Measurements from ENCODE around the gene THSD4. TPM values are rescaled to one million over a fixed set of nuclear protein-coding genes. Genes with fewer than 3 reads are reported as not detected.
"Not testable (repeated sequence)": the region's sequence is repeated elsewhere in the genome, so short reads cannot be mapped to it uniquely, and the experiment has no call there.

The THSD4 gene
- polyA plus RNA-seq, 3 donors = 30.2 to 36.6 (median 36.3) TPM

DNA sequence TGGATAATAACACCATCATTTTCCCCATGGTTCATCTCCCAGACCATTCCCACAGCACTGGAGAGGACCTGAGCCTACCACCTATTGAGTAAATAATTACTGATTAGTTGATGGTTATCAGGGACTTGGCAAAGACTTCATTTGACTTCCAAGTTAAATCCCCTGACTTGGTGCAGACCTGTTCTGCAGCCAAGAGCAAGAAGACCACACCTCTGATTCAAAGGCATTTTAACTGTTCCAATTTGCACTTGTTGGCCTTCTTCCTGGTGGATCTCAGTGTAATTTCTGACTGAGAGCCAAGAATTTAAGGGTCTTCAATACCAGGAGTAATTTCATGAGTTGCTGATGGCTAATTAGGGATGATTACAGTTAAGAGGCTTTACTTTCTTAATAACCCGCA lies 24.0 kb downstream of the THSD4 start:
- no peak for DNase-seq (ENCODE audit: extremely low read depth in 1 of 11, low read depth in 9 of 11, low spot score in 4 of 11)

DNA sequence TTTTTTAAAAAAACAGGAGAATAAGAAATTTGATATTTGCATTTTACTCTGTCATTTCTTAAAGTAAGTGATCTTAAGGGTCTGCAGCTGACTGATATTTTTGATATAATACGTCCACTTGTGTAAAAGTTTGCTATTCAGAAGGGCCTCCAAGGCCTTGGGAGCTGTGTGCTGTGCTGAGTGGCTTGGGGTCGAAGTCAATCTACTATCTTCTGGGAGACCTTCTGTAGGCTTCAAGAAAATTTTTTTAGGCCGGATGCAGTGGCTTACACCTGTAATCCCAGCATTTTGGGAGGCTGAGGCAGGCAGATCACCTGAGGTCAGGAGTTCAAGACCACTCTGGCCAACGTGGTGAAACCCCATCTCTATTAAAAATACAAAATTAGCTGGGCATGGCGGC lies 26.3 kb downstream of the THSD4 start:
- no peak for DNase-seq (ENCODE audit: extremely low read depth in 1 of 11, low read depth in 9 of 11, low spot score in 4 of 11)

GRCh38 chr15:71142780-71143179 lies 27.5 kb downstream of the THSD4 start:
- DNase-seq (ENCODE audit: extremely low read depth in 1 of 11, low read depth in 9 of 11, low spot score in 4 of 11) = no peak

- no peak for DNase-seq (ENCODE audit: extremely low read depth in 1 of 11, low read depth in 9 of 11, low spot score in 4 of 11)
These were observed 28.4 kb downstream of the THSD4 start for GRCh38 chr15:71143373-71144310.

- no peak for DNase-seq (ENCODE audit: extremely low read depth in 1 of 11, low read depth in 9 of 11, low spot score in 4 of 11)
These were observed 30.4 kb downstream of the THSD4 start for GRCh38 chr15:71145648-71146047.

- DNase-seq (ENCODE audit: extremely low read depth in 1 of 11, low read depth in 9 of 11, low spot score in 4 of 11) = no peak
These were observed 31.3 kb downstream of the THSD4 start for GRCh38 chr15:71146580-71146982.

- DNase-seq (ENCODE audit: extremely low read depth in 1 of 11, low read depth in 9 of 11, low spot score in 4 of 11) = no peak
These were observed 32.8 kb downstream of the THSD4 start for GRCh38 chr15:71148048-71148447.

DNA sequence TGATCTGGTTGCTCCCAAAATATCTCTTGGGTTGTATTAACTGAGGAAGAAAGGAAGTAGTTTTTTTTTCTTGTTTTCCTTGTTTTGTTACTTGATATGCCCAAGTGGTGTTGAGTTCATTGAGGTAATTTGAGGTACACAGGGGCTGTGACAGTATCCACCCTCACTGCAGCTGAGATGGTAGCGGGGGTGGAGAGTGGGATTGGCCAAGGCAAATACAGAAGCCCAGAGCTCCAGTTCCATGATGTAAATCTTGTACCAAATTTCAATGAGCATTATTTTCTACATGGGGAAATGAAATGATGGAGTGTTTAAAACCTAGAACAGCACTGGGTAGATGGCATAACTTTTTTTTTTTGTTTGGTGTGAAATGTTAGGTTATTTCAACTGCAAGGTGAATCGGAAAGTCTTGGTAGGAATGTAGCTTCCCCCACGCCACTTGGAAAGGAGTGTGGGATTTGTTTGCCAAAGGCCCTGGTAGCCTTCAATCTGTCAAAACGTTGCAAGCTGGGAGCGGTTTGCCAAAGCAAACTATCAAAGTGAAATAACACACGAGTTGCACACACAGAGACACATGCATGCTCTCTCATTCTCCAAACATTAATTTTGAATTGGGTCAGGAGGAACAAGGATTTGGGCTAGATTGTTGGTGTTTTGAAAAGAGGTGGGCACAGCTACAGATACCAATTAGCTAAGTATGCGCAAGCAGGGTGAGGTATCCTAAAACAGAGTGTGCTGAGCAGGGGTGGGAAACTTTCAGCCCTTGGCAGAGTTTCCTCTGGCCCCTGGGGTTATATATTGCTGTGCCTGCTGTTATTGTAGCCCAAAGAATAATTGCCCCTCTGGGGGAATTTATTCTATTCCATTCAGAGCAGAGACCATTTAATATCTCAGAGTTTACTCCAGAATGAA lies 34.6 kb downstream of the THSD4 start:
- no peak for DNase-seq (ENCODE audit: extremely low read depth in 1 of 11, low read depth in 9 of 11, low spot score in 4 of 11)

DNA sequence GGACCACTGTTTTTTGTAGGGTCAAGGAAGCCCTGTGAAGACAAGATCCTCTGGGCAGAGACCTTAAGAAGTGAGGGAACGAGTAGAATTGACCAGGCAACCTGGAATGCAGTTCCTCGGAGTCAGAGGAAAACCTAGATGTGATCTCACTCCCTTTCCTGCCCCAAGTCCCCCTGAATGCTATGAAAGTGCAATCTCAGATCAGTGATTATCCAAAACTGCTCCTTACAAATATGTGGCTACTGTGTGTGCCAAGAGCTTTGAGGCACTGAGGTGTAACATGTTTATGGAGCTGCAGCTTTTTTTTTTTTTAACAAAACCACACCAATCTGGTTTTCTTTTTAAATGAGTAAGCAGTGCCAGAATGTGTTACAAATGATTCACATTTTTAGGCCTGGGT lies 35.8 kb downstream of the THSD4 start:
- DNase-seq (ENCODE audit: extremely low read depth in 1 of 11, low read depth in 9 of 11, low spot score in 4 of 11) = no peak

- DNase-seq (ENCODE audit: extremely low read depth in 1 of 11, low read depth in 9 of 11, low spot score in 4 of 11) = no peak
These were observed 37.3 kb downstream of the THSD4 start for GRCh38 chr15:71152542-71152941.

- no peak for DNase-seq (ENCODE audit: extremely low read depth in 1 of 11, low read depth in 9 of 11, low spot score in 4 of 11)
These were observed 38.7 kb downstream of the THSD4 start for GRCh38 chr15:71153823-71154524.

GRCh38 chr15:71154607-71155200 lies 39.4 kb downstream of the THSD4 start:
- no peak for DNase-seq (ENCODE audit: extremely low read depth in 1 of 11, low read depth in 9 of 11, low spot score in 4 of 11)

DNA sequence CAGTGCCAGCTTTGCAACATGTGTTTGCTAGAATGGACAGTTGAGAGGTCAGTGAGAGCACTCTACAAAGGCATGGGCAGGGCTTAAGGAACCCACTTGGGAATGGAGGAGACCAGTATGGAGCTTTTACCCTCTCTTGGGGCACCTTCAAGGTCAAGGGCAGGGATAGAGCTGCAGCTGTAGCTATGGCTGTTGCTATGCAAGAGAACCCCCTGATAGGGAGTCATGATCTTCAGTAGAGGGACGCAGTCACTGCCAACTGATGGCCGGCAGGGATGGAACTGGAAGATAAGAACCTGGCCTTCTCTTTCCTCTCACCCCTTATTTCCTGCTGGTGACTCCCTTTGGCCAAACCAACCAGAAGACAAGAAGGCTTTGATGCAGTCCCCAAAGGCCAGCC lies 40.3 kb downstream of the THSD4 start:
- DNase-seq (ENCODE audit: extremely low read depth in 1 of 11, low read depth in 9 of 11, low spot score in 4 of 11) = no peak

DNA sequence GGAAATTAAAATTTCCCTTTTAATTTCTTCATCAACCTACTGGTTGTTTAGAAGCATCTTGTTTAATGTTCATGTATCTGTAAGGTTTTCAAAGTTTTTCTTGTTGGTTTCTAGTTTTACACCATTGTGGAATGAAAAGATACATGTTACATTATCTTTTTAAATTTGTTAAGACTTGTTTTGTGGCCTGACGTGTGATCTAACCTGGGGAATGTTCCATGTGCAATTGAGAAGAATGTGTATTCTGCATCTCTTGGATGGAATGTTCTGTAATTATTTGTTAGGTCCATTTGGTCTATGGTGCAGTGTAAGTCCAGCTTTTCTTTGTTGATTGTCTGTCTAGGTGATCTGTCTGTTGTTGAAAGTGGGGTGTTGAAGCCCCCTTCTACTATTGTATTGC lies 45.7 kb downstream of the THSD4 start:
- DNase-seq (ENCODE audit: extremely low read depth in 1 of 11, low read depth in 9 of 11, low spot score in 4 of 11) = no peak

DNA sequence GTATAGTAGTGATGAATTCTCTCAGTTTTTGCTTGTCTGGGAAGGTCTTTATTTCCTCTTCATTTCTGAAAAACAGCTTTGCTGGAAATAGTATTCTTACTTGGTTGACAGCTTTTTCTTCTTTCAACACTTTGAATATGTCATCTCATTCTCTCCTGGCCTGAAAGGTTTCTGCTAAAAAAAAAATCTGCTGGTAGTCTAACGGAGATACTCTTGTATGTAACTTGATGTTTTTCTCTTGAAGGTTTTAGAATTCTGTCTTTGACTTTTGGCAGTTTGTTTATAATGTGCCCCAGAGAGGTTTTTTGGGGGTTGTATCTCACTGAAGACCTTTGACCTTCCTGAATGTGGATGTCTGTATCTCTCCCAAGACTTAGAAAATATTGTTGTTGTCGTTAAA lies 47.0 kb downstream of the THSD4 start:
- no peak for DNase-seq (ENCODE audit: extremely low read depth in 1 of 11, low read depth in 9 of 11, low spot score in 4 of 11)

DNA sequence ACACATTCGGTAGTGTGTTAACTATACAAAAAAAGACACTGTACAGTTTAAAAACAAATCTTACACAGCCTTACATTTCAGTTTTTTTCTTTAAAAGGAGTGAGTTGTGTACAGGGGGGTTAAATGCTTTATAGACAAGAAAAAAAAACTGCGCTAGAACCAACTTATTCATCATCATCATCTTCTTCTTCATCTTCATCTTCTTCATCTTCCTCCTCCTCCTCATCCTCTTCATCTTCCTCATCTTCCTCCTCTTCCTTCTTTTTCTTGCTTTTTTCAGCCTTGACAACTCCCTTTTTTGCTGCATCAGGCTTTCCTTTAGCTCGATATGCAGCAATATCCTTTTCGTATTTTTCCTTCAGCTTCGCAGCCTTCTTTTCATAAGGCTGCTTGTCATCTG lies 49.3 kb downstream of the THSD4 start:
- not testable (repeated sequence) for DNase-seq (ENCODE audit: extremely low read depth in 1 of 11, low read depth in 9 of 11, low spot score in 4 of 11)

GRCh38 chr15:71167445-71168165 lies 52.3 kb downstream of the THSD4 start:
- DNase-seq (ENCODE audit: extremely low read depth in 1 of 11, low read depth in 9 of 11, low spot score in 4 of 11) = no peak

GRCh38 chr15:71168166-71168834 lies 53.0 kb downstream of the THSD4 start:
- no peak for DNase-seq (ENCODE audit: extremely low read depth in 1 of 11, low read depth in 9 of 11, low spot score in 4 of 11)

All from renal cortex interstitium (tissue), 11 donors.